ENCODE data around the gene HTR1D.
"Not testable (repeated sequence)": the region's sequence is repeated elsewhere in the genome, so short reads cannot be mapped to it uniquely, and the experiment has no call there.

HTR1D gene

GRCh38 chr1:23215751-23216449 is 1.4 kb downstream of the HTR1D start:
- no peak for DNase-seq

- no peak for DNase-seq
Observed at GRCh38 chr1:23215291-23215690, 2.0 kb downstream of the HTR1D start.

GRCh38 chr1:23214640-23215039 is 2.7 kb downstream of the HTR1D start:
- DNase-seq: no peak

- DNase-seq: no peak
Observed at GRCh38 chr1:23211955-23212354, 5.3 kb downstream of the HTR1D start.

GRCh38 chr1:23210963-23211362 is 6.3 kb downstream of the HTR1D start:
- no peak for DNase-seq

GRCh38 chr1:23210351-23210785 is 6.9 kb downstream of the HTR1D start:
- DNase-seq: no peak

GRCh38 chr1:23209770-23210169 is 7.5 kb downstream of the HTR1D start:
- DNase-seq: no peak

- DNase-seq: no peak
Observed at GRCh38 chr1:23208527-23208926, 8.8 kb downstream of the HTR1D start.

GRCh38 chr1:23207733-23208132 is 9.6 kb downstream of the HTR1D start:
- not testable (repeated sequence) for DNase-seq

- DNase-seq: no peak
Observed at GRCh38 chr1:23202263-23202749, 15.0 kb downstream of the HTR1D start.

- no peak for DNase-seq
Observed at GRCh38 chr1:23200883-23201282, 16.4 kb downstream of the HTR1D start.

- no peak for DNase-seq
Observed at GRCh38 chr1:23198373-23198772, 18.9 kb downstream of the HTR1D start.

GRCh38 chr1:23196627-23197328 is 20.5 kb downstream of the HTR1D start:
- no peak for DNase-seq

- no peak for DNase-seq
Observed at GRCh38 chr1:23194119-23194984, 22.9 kb downstream of the HTR1D start.

- DNase-seq: no peak
Observed at GRCh38 chr1:23193391-23194118, 23.7 kb downstream of the HTR1D start.

GRCh38 chr1:23191199-23191598 is 26.1 kb downstream of the HTR1D start:
- no peak for DNase-seq

GRCh38 chr1:23188936-23189452 is 28.3 kb downstream of the HTR1D start:
- not testable (repeated sequence) for DNase-seq

GRCh38 chr1:23188434-23188884 is 28.8 kb downstream of the HTR1D start:
- DNase-seq: no peak

GRCh38 chr1:23187637-23188036 is 29.7 kb downstream of the HTR1D start:
- DNase-seq: no peak

GRCh38 chr1:23185381-23185780 is 31.9 kb downstream of the HTR1D start:
- no peak for DNase-seq

GRCh38 chr1:23184212-23184934 is 32.9 kb downstream of the HTR1D start:
- DNase-seq: peak; percentile 62

- DNase-seq: no peak
Observed at GRCh38 chr1:23179862-23180261, 37.4 kb downstream of the HTR1D start.
